PC-3 (cell line): ENCODE results near the gene CERS6.

Experiments
- EZH2 ChIP-seq: fragments of 300-600 bp; sonication (generic); IDR thresholded peaks from one replicate; pipeline ENCODE4 v1.6.1; 2017; ENCODE audit warnings: antibody characterized with exemption, mild to moderate bottlenecking, low read length; ENCODE audit not compliant: unreplicated experiment
- EZH2phosphoT487 ChIP-seq: fragments of 300-600 bp; sonication (generic); IDR thresholded peaks from 2 replicates; pipeline ENCODE4 v1.6.1; 2018; ENCODE audit warnings: mild to moderate bottlenecking, antibody characterized with exemption, low read length, borderline replicate concordance
- TF ChIP-seq, protein P1 (sequence below): fragments of 300-600 bp; sonication (generic); conservative IDR thresholded peaks from 2 replicates; pipeline ENCODE4 v1.5.1; 2017; ENCODE audit warnings: antibody characterized with exemption, low read depth, mild to moderate bottlenecking, low read length

DNA sequence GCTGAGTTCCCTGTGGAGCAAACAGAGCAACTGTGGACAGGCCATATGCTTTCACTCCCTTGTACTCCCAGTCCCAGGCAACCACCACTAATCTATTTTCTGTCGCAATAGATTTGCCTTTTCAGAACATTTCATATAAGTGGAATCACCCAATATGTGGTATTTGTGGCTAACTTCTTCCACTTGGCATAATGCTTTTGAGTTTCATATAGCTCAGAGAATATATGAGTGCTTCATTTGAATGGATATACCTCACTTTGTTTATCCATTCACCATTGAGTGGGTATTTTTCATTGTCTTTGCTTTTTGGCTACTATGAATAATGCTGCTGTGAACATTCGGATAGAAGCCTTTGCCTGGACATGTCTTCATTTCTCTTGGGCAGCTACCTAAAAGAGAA lies 151.9 kb downstream of the CERS6 start:
- TF ChIP-seq, protein P1, sequence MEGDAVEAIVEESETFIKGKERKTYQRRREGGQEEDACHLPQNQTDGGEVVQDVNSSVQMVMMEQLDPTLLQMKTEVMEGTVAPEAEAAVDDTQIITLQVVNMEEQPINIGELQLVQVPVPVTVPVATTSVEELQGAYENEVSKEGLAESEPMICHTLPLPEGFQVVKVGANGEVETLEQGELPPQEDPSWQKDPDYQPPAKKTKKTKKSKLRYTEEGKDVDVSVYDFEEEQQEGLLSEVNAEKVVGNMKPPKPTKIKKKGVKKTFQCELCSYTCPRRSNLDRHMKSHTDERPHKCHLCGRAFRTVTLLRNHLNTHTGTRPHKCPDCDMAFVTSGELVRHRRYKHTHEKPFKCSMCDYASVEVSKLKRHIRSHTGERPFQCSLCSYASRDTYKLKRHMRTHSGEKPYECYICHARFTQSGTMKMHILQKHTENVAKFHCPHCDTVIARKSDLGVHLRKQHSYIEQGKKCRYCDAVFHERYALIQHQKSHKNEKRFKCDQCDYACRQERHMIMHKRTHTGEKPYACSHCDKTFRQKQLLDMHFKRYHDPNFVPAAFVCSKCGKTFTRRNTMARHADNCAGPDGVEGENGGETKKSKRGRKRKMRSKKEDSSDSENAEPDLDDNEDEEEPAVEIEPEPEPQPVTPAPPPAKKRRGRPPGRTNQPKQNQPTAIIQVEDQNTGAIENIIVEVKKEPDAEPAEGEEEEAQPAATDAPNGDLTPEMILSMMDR, result no peak
- TF ChIP-seq EZH2 (no peak), EZH2phosphoT487 (no peak)
